Measurements from ENCODE around the gene TRMT61A. TPM values are rescaled to one million over a fixed set of nuclear protein-coding genes. Genes with fewer than 3 reads are reported as not detected.

The TRMT61A gene
- total and polyA plus RNA-seq, 9 of the 15 experiments (the other 6 are each of a cell fraction or from before 2014, with no cell fraction given) = 0.10 to 24.8 (median 5.1) TPM

- H2AFZ ChIP-seq (ENCODE audit: low read depth, low read length) = no peak overlapping the region
- no peak overlapping the region for H3K4me3 ChIP-seq
- H3K4me1 ChIP-seq (replicated peaks in 1 of 2; ENCODE audit: control insufficient read depth in 2 of 2, insufficient read depth in 2 of 2, low read length in 2 of 2) = peaks cover 30 to 63% of the 10 kb centered on the region in 2 experiments
- no peak overlapping the region for H3K27ac ChIP-seq (ENCODE audit: extremely low read depth, low read depth, low read length)
- H3K9me3 ChIP-seq (replicated peaks; ENCODE audit: control insufficient read depth, insufficient read depth, low read depth, low read length) = no peaks in the 10 kb centered on the region
- H3K4me2 ChIP-seq (ENCODE audit: insufficient read depth, low read length) = no peak overlapping the region
- FAIRE-seq (no peak), ATAC-seq (no peak), DNase-seq (ENCODE audit: extremely low read depth in 1 of 4, low spot score in 3 of 4) (no peak)
- WGBS (ENCODE audit: insufficient coverage, low coverage, missing lambda C conversion rate) = 71% methylated on average over 10 of the region's 10 CpGs
- intact Hi-C loops (cut with micrococcal nuclease) (loop anchor here (5.0 kb wide), 1 partner anchor 46 kb away; the partner anchor contains the start of genes BAG5 and COA8), in situ Hi-C loops (cut with MboI) (no loop called here)
- no peaks in the 10 kb centered on the region for H3K9me1 ChIP-seq (ENCODE audit: control insufficient read depth, insufficient read depth, low read length)
- CTCF ChIA-PET (ENCODE audit: low intra/inter-chr PET ratio) = no interaction called here
- peaks cover 13% of the 10 kb centered on the region; the same call in 1 of the 2 replicates for H4K20me1 ChIP-seq (replicated peaks; ENCODE audit: control insufficient read depth, insufficient read depth, low read length)
- peaks cover 14% of the 10 kb centered on the region for H3K79me2 ChIP-seq (ENCODE audit: control insufficient read depth, insufficient read depth, low read length)
- TF ChIP-seq NKRF (IDR thresholded peaks at IDR 0.05; ENCODE audit: borderline replicate concordance) (no peak), USF1 (CRISPR knock-in tag; IDR thresholded peaks at IDR 0.05) (no peak), SMARCA4 (IDR thresholded peaks at IDR 0.05) (no peak)
- H3K9ac ChIP-seq (ENCODE audit: insufficient read depth in 1 of 2, low read depth in 2 of 2, low read length in 2 of 2) = no peak overlapping the region
- H3K36me3 ChIP-seq (ENCODE audit: control insufficient read depth, insufficient read depth, low read length) = peaks cover 26% of the 10 kb centered on the region; the same call in 1 of the 3 replicates
- POLR2A ChIA-PET = interaction anchor here (0.8 kb wide), 1 partner anchor 11 kb away, joined by 4 read pairs; no protein-coding TSS in a partner anchor
- BruUV-seq (replicated peaks) = no TSS peak
- H3K27me3 ChIP-seq (ENCODE audit: control insufficient read depth in 2 of 2, insufficient read depth in 2 of 2, low read length in 2 of 2) = no peaks in the 10 kb centered on the region
Observed at GRCh38 chr14:103516426-103517173, 12.4 kb upstream of the TRMT61A start.

Measured in K562 (cell line).